Measurements from ENCODE around the gene HAAO. TPM values are rescaled to one million over a fixed set of nuclear protein-coding genes. Genes with fewer than 3 reads are reported as not detected.
A peak's percentile ranks its signal among the peaks of the same experiment; 100 is the strongest.

Gene HAAO
- total RNA-seq, 1 donor from 2014 or later = 11.4 TPM

DNA sequence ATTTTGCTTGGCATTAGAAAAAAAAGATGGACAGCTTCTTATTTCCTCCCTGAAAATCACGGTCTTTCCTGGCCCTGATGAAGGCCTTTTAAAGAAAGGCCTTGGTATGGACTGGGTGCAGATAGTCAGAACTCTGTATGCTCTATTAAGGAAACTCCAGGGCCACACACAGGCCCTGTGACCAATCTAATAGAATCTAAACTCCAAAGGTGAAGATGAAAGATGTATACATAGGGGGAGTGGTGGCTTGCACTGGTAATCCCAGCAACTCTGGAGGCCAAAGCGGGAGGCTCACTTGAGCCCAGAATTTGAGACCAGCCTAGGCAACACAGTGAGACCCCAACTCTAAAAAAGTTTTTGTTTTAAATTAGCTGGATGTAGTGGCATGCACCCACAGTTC is 65.7 kb downstream of the HAAO start:
- intact Hi-C loops (cut with micrococcal nuclease) = no loop called here
- Mint-ChIP-seq H3K9me3 (peaks cover 15% of the 10 kb centered on the region), H3K4me1 (peaks cover 11% of the 10 kb centered on the region), H3K27ac (no peak overlapping the region), H3K27me3 (no peaks in the 10 kb centered on the region), H3K4me3 (no peak overlapping the region), H3K36me3 (ENCODE audit: low read depth) (peaks cover 28% of the 10 kb centered on the region)
- DNase-seq (no peak), ATAC-seq (ENCODE audit: low read depth) (no peak)
- POLR2A ChIA-PET = interaction anchor here (1.0 kb wide), 1 partner anchor 886 kb away, joined by 3 read pairs; no protein-coding TSS in a partner anchor
- no peak for TF ChIP-seq CTCF (IDR thresholded peaks at IDR 0.05)
- CTCF ChIA-PET = no interaction called here

DNA sequence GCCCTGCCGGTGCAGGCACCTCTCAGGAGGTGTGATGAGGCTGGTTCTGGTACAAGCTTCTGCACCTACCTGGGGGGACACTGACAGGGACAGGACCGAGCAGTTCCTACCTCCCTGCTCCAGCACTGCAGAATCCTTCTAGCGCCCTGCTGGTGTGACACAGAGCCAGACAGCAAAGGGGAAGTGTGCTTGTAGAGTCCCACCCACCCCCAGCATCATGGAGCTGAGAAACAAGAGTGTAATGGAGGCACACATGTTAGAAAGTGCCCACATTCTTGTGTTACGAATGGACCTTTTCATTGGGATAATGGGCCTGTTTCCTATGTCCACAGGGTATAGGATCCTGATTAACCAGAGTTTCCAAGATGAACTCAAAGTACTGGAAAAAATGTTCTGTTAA is 66.7 kb downstream of the HAAO start:
- DNase-seq (no peak), ATAC-seq (ENCODE audit: low read depth) (no peak)
- Mint-ChIP-seq H3K27me3 (no peaks in the 10 kb centered on the region), H3K4me3 (no peak overlapping the region), H3K4me1 (peaks cover 11% of the 10 kb centered on the region), H3K27ac (no peak overlapping the region), H3K9me3 (peaks cover 9% of the 10 kb centered on the region), H3K36me3 (ENCODE audit: low read depth) (peaks cover 18% of the 10 kb centered on the region)
- TF ChIP-seq CTCF (IDR thresholded peaks at IDR 0.05) = no peak
- intact Hi-C loops (cut with micrococcal nuclease) = no loop called here
- CTCF ChIA-PET = no interaction called here
- POLR2A ChIA-PET = interaction anchor here (1.2 kb wide), 1 partner anchor 27 kb away, joined by 3 read pairs; no protein-coding TSS in a partner anchor

- peaks cover 5% of the 10 kb centered on the region for H3K9me3 Mint-ChIP-seq
- DNase-seq (no peak), ATAC-seq (ENCODE audit: low read depth) (no peak)
- H3K4me3 Mint-ChIP-seq = no peak overlapping the region
- CTCF ChIA-PET = no interaction called here
- H3K27me3 Mint-ChIP-seq = no peaks in the 10 kb centered on the region
- TF ChIP-seq CTCF (IDR thresholded peaks at IDR 0.05) = no peak
- H3K27ac Mint-ChIP-seq = no peak overlapping the region
- peaks cover 11% of the 10 kb centered on the region for H3K36me3 Mint-ChIP-seq (ENCODE audit: low read depth)
- peaks cover 11% of the 10 kb centered on the region for H3K4me1 Mint-ChIP-seq
- intact Hi-C loops (cut with micrococcal nuclease) = no loop called here
- POLR2A ChIA-PET = interaction anchor here (1.2 kb wide), 1 partner anchor 27 kb away, joined by 3 read pairs; no protein-coding TSS in a partner anchor
Measured at GRCh38 chr2:42724886-42725285, 67.5 kb downstream of the HAAO start.

- POLR2A ChIA-PET = no interaction called here
- Mint-ChIP-seq H3K9me3 (no peaks in the 10 kb centered on the region), H3K36me3 (ENCODE audit: low read depth) (peaks cover 5% of the 10 kb centered on the region), H3K27me3 (no peaks in the 10 kb centered on the region), H3K27ac (no peak overlapping the region), H3K4me1 (peaks cover 11% of the 10 kb centered on the region), H3K4me3 (no peak overlapping the region)
- no peak for ATAC-seq (ENCODE audit: low read depth)
- DNase-seq = no peak
- intact Hi-C loops (cut with micrococcal nuclease) = loop anchor here (2.0 kb wide), 1 partner anchor 29 kb away; no protein-coding TSS in a partner anchor
- no peak for TF ChIP-seq CTCF (IDR thresholded peaks at IDR 0.05)
- CTCF ChIA-PET = no interaction called here
Measured at GRCh38 chr2:42723465-42723864, 68.9 kb downstream of the HAAO start.

- POLR2A ChIA-PET = no interaction called here
- Mint-ChIP-seq H3K4me1 (peaks cover 11% of the 10 kb centered on the region), H3K27ac (peak overlapping the region; percentile 21), H3K27me3 (no peaks in the 10 kb centered on the region), H3K36me3 (ENCODE audit: low read depth) (peaks cover 5% of the 10 kb centered on the region), H3K4me3 (peak overlapping the region; percentile 17), H3K9me3 (no peaks in the 10 kb centered on the region)
- intact Hi-C loops (cut with micrococcal nuclease) = loop anchor here (1.0 to 2.0 kb wide), 2 partner anchors 30 to 361 kb away; partner anchors contain the start of gene COX7A2L
- no peak for TF ChIP-seq CTCF (IDR thresholded peaks at IDR 0.05)
- CTCF ChIA-PET = no interaction called here
- peak; percentile 91 for ATAC-seq (ENCODE audit: low read depth)
- no peak for DNase-seq
Measured at GRCh38 chr2:42722320-42723190, 69.8 kb downstream of the HAAO start.

Measured in activated B cell treated with CpG ODN at 0.5 μM for 24 hours (primary cell).